Cardiac muscle cell (in vitro differentiated cells and primary cell): Measurements from ENCODE around the gene TEX22. TPM values are rescaled to one million over a fixed set of nuclear protein-coding genes. Genes with fewer than 3 reads are reported as not detected.
A peak's percentile ranks its signal among the peaks of the same experiment; 100 is the strongest.

ENCODE experiments used
- DNase-seq, 2 donors: peaks; one replicate each; pipeline versions ENCODE4 v3.0.0 to v3.0.0-alpha.2; 2010 to 2017; ENCODE audit warnings: low read depth in 1 of 2, low spot score in 1 of 2
- H3K27ac ChIP-seq: fragments of 200-600 bp; sonication (generic); 2 replicates; pipeline ENCODE4 v1.5.1; 2016
- H3K27me3 ChIP-seq: fragments of 200-600 bp; sonication (generic); 2 replicates; pipeline ENCODE4 v1.6.0; 2016; ENCODE audit warnings: control low read depth
- H3K36me3 ChIP-seq: fragments of 200-600 bp; sonication (generic); 2 replicates; pipeline ENCODE4 v1.5.1; 2016; ENCODE audit warnings: control low read depth
- H3K4me1 ChIP-seq: fragments of 200-600 bp; sonication (generic); 2 replicates; pipeline ENCODE4 v1.8.1; 2017; ENCODE audit warnings: low read depth, mild to moderate bottlenecking, mixed run types
- H3K4me3 ChIP-seq: fragments of 200-600 bp; sonication (generic); 2 replicates; pipeline ENCODE4 v1.5.1; 2016; ENCODE audit warnings: mild to moderate bottlenecking
- H3K9me3 ChIP-seq: fragments of 200-600 bp; sonication (generic); 2 replicates; pipeline ENCODE4 v1.5.1; 2017; ENCODE audit warnings: low read depth, mild to moderate bottlenecking, control low read depth
- CTCF ChIP-seq: IDR thresholded peaks from 2 replicates; pipeline ENCODE4 v1.5.1; 2012; ENCODE audit warnings: low read depth, mild to moderate bottlenecking, low read length
- polyA plus RNA-seq: library from polyadenylated mRNA; unstranded; fragments of >200 nt; fragmentation: Nextera tagmentation; extraction: Ambion mirVana; gene quantifications from 2 replicates; pipeline ENCODE4 v1.2.1, GENCODE V29; 2016
- total RNA-seq: library from RNA; depleted of rRNA; stranded (reverse); fragments of >200 nt; gene quantifications from 2 replicates; pipeline ENCODE4 v1.2.3, GENCODE V29; 2016

Gene TEX22
- total and polyA plus RNA-seq, 2 experiments from 2014 or later = 3.7 to 4.1 TPM

DNA sequence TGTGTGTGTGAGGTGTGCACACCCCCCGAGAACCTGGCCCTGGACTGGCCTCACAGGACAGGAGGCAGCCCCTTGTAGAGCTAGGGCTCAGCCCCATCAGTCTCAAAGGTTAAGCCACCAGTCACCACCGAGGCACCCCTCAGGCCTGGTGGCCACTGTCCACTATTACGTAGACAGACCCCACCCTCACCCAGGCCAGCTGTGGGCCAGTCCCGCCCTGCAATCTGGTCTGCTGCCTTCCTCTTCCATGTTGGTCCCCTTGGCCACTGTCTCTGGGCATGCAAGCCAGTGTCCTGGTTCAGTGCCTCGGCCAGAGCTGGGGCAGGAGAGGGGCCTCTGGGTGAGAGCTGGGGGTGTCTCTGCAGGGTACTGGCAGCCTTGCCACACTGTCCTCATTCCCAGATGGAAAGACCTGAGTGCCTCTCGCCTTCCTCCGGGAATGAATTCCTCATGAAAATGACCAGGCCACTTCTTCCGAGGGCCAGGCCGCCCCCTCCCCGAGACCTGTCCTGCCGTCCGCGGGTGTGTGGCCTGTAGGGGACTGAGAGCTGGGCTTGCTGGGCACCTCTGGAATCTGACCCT lies 897 bp upstream of the TEX22 start:
- peak overlapping the region; percentile 54 for H3K27ac ChIP-seq

GRCh38 chr14:105398726-105399465 lies 558 bp downstream of the TEX22 start:
- H3K4me1 ChIP-seq = peaks cover 3% of the 10 kb centered on the region
- no peak for TF ChIP-seq CTCF
- peak overlapping the region; percentile 56 for H3K4me3 ChIP-seq
- no peaks in the 10 kb centered on the region for H3K27me3 ChIP-seq
- H3K36me3 ChIP-seq = no peaks in the 10 kb centered on the region
- peak overlapping the region; percentile 54 for H3K27ac ChIP-seq
- H3K9me3 ChIP-seq = no peaks in the 10 kb centered on the region
- DNase-seq = peak in 1 of 2 donors; percentile 54

More for the DNA sequence above, 897 bp upstream of the TEX22 start:
- H3K36me3 ChIP-seq = peaks cover 2% of the 10 kb centered on the region
- no peak overlapping the region for H3K4me3 ChIP-seq
- no peaks in the 10 kb centered on the region for H3K9me3 ChIP-seq
- H3K4me1 ChIP-seq = peaks cover 3% of the 10 kb centered on the region
- DNase-seq = no peak
- no peaks in the 10 kb centered on the region for H3K27me3 ChIP-seq
- no peak for TF ChIP-seq CTCF

GRCh38 chr14:105399466-105399775 lies 1.1 kb downstream of the TEX22 start:
- H3K4me1 ChIP-seq = peaks cover 3% of the 10 kb centered on the region
- no peak overlapping the region for H3K4me3 ChIP-seq
- TF ChIP-seq CTCF = no peak
- no peaks in the 10 kb centered on the region for H3K27me3 ChIP-seq
- DNase-seq = no peak
- no peaks in the 10 kb centered on the region for H3K36me3 ChIP-seq
- H3K9me3 ChIP-seq = no peaks in the 10 kb centered on the region
- no peak overlapping the region for H3K27ac ChIP-seq

DNA sequence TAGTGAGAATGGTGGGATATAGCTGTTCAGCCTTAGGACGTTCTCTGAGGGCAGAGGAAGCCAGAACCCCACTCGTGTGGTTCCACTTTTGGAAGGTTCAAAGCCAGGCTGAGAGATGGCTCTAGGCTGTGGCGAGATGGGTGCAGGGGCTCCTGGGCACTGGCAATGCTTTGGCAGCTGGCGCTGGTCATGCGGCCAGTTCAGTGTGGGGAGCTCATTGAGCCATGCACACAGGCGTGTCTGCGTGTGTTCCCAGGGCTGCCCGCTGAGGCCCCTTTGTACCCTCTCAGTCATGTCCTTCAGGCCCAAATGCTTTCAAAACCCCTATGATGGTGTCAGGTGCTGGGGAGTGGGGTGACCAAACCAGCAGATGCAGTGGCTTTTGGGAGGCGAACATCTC lies 1.7 kb downstream of the TEX22 start:
- no peak for DNase-seq
- no peaks in the 10 kb centered on the region for H3K27me3 ChIP-seq
- H3K9me3 ChIP-seq = no peaks in the 10 kb centered on the region
- no peak overlapping the region for H3K27ac ChIP-seq
- no peaks in the 10 kb centered on the region for H3K36me3 ChIP-seq
- peaks cover 3% of the 10 kb centered on the region for H3K4me1 ChIP-seq
- no peak overlapping the region for H3K4me3 ChIP-seq
- no peak for TF ChIP-seq CTCF

DNA sequence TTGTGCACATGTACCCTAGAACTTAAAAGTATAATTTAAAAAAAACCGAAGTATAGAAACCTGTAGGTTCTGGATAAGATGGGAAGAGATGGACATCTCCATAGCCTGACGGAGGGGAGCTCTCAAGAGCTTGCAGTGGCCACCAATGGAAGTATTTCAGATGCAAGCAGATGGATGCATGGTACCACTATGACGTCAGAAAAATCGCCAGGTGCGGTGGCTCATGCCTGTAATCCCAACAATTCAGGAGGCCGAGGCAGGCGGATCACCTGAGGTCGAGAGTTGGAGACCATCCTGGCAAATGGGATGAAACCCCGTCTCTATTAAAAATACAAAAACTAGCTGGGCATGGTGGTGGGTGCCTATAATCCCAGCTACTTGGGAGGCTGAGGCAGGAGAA lies 3.4 kb downstream of the TEX22 start:
- Histone ChIP-seq H3K27ac (no peak overlapping the region), H3K9me3 (no peaks in the 10 kb centered on the region), H3K36me3 (no peaks in the 10 kb centered on the region), H3K4me3 (no peak overlapping the region), H3K4me1 (peaks cover 3% of the 10 kb centered on the region), H3K27me3 (no peaks in the 10 kb centered on the region)
- DNase-seq = no peak
- no peak for TF ChIP-seq CTCF
